Hematopoietic multipotent progenitor cell treated with erythropoietin and hydrocortisone succinate and interleukin-3 and kit ligand, for 15 days (in vitro differentiated cells): ENCODE measurements around the gene NCAPG2.
"Not testable (repeated sequence)": the region's sequence is repeated elsewhere in the genome, so short reads cannot be mapped to it uniquely, and the experiment has no call there.

Experiments
- DNase-seq: peaks from one replicate; pipeline ENCODE4 v3.0.0-alpha.2; 2015; ENCODE audit warnings: low spot score

NCAPG2 gene

GRCh38 chr7:158633055-158633956 lies 71.3 kb downstream of the NCAPG2 start:
- no peak for DNase-seq

- DNase-seq = no peak
Measured at GRCh38 chr7:158631574-158632195, 72.9 kb downstream of the NCAPG2 start.

DNA sequence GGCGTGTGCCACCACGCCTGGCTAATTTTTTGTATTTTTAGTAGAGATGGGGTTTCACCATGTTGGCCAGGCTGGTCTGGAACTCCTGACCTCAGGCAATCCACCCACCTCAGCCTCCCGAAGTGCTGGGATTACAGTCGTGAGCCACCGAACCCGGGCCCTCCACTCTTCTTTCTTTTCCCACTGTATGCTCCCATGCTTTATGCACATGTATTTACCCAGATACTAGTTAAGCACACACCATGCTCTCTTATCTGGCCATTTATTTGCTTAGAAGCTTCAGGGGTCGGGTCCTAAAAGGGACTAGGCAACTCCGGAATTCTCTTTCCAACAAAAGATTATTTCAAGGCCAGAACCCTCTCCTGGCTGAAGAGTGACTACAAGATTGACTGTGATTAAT lies 78.3 kb downstream of the NCAPG2 start:
- DNase-seq = not testable (repeated sequence)

GRCh38 chr7:158623241-158623640 lies 81.4 kb downstream of the NCAPG2 start:
- DNase-seq = no peak

DNA sequence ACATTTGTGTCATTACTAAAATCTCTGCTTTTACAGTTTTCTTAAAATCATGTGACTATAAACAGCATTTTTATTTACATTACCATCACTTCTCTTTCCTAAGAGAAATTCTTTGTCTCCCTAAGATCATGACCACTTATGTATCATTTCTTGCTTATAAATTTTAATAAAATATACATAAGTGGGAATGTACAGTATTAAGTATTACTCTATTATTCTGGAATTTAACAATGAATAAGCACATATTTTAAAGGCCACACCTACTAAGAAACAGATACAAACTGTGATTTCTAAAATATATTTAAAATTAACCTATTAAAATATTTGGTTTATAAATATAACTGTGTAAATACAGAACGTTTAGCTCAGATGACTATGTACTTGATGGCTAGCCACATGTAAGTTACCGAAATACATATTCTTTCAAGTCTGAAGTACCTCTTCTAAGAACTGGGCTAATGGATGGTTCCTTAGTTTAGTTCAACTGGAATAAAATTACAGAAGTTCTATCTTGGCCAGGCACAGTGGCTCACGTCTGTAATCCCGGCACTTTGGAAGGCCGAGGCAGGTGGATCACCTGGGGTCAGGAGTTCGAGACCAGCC lies 83.7 kb downstream of the NCAPG2 start:
- DNase-seq = no peak

DNA sequence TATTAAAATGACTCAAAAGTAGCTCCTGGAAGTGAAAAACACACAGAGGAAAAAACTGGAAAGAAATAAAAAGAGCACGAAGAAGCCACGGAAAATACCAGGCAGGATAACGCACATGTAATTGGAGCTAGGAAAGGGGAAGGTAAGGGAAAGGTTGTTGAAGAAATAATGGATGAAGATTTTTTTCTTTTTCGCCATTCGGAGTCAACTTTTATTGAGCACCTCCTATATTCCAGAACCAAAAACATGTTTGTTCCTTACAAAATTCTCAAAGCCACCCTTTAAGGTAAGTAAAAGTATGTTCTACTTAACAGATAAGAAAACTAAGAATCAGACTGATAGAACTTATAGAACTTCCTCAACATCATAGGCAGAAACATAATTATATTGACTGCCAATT lies 84.2 kb downstream of the NCAPG2 start:
- DNase-seq = no peak

DNA sequence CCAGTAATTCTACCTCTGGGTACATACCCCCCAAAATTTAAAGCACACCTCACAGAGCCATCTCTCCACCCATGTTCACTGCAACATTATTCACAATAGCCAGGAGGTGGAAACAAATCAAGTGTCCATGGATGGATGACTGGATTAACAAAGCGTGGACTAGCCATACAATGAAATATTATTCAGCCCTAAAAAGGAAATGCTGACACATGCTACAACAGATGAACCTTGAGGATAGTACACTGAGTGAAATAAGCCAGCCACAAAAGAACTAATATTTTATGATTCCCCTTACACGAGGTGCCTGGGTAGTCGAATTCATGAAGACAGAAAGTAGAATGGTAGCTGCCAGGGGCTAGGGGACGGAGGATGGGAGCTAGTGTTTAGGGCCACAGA lies 85.9 kb downstream of the NCAPG2 start:
- DNase-seq = no peak

DNA sequence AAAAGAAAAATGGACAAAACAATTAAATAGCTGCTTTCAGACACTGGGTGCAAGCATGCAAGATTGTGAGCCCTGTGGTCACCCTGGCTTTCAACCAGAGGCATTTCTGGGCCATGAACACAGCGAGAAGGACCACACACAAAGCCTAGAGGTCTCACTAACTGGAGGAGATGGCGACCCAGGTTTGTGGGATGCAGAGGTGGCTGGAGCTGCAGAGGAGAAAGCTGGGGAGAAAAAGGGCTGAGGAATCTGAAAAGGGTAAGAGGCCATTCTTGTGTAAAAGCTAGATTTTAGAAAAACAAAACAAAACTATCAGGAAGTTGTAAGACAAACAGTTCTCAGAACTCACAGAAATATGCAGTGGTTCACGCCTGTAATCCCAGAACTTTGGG lies 86.9 kb downstream of the NCAPG2 start:
- no peak for DNase-seq

DNA sequence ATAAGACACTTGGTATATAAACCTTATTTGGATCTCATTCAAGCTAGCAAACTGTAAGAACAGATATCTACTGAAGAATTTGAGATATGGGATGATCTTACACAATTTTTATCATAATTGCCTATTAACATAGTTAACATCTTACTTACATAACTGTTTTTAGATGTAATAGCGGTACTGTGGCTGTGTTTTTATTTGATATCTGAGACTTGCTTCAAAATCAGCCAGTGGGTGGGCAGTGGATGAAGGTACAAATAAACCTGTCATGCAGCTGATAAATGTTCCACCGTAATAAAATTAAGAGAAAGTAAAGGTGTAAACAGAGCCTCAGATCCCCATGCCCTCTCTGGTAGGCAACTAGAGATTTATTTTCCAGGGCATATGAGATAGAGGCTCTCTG lies 88.6 kb downstream of the NCAPG2 start:
- DNase-seq = no peak

- DNase-seq = no peak
Measured at GRCh38 chr7:158614700-158615099, 89.9 kb downstream of the NCAPG2 start.

DNA sequence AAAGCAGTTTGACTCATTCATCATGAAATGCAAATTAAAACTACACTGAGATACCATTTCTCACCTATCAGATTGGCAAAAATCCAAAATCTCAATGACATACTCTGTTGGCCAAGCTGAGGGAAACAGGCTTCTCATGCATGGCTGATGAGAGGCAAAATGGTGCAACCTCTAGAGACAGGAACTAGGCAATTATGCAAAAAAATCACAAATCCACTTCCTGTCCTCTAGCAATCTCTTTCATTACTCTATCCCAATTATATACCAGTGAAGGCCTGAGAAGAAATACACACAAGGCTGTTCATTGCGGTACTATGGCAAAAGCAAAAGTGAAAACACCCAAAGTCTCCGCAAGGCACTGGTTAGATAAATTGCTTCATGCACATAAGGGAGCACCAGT lies 91.1 kb downstream of the NCAPG2 start:
- no peak for DNase-seq

DNA sequence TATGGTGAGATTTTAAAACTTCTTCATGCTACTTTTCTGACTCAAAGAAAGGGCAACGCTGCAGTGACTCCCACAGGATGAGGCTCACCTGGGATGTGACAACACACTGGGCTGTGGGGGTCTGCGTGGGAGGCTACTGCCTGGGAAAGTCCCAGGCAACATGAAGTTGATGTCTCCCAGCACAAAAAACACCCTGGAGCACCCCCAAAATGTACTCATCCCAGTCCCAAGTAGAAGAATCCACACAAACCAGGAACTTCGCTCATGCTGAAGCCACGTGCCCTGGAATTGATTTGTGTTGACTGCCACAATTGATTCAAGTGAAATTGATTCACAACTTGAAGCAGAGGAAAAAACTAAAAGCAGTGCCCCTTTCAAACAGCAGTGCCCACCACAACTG lies 92.1 kb downstream of the NCAPG2 start:
- DNase-seq = no peak

GRCh38 chr7:158611541-158611940 lies 93.1 kb downstream of the NCAPG2 start:
- DNase-seq = no peak

DNA sequence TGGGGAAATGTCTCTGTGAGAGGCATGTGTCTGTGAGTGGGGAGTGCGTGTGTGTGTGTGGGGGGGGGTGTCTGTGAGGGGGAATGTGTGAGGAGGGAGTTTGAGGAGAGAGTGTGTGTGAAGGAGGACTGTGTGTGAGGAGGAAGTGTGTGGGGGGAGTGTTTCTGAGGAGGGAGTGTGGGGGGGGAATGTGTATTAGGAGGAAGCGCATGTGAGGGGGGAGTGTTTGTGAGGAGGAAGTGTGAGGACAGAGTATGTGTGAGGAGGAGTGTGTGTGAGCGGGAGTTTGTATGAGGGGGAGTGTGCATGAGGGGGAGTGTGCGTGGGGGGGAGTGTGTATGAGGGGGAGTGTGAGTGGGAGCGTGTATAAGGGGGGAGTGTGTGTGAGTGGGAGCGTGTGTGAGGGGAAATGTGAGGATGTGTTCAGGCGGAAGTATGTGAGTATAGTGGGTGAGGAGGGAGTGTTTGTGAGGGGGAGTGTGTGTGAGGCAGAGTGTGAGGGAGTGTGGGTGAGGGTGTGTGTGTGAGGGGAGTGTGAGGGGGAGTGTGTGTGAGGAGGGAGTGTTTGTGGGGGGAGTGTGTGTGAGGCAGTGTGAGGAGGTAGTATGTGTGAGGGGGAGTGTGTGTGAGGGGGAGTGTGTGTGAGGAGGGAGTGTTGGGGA lies 95.2 kb downstream of the NCAPG2 start:
- DNase-seq = no peak

- no peak for DNase-seq
Measured at GRCh38 chr7:158607563-158607962, 97.0 kb downstream of the NCAPG2 start.

GRCh38 chr7:158606671-158607424 lies 97.8 kb downstream of the NCAPG2 start:
- DNase-seq = no peak

DNA sequence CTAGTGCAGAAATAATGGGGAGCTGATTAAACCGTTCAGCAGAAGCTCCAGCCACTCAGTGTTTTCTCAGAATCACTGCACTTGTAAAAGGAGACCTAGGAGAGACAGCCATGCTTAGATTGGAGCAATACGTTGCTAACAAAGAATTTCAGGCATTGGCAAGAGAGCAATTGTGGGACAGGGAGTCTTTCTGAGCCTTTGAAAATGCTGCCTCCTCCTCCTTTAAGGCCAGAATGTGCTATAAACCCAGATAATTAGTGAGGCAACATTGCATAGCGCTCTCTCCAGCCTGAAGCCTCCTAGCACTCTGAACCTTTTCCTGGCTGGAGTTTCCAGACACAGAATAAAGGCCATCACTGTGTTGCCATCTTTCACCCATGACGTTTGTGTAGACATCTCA lies 98.5 kb downstream of the NCAPG2 start:
- DNase-seq = no peak

- DNase-seq = no peak
Measured at GRCh38 chr7:158603773-158604755, 100.5 kb downstream of the NCAPG2 start.

DNA sequence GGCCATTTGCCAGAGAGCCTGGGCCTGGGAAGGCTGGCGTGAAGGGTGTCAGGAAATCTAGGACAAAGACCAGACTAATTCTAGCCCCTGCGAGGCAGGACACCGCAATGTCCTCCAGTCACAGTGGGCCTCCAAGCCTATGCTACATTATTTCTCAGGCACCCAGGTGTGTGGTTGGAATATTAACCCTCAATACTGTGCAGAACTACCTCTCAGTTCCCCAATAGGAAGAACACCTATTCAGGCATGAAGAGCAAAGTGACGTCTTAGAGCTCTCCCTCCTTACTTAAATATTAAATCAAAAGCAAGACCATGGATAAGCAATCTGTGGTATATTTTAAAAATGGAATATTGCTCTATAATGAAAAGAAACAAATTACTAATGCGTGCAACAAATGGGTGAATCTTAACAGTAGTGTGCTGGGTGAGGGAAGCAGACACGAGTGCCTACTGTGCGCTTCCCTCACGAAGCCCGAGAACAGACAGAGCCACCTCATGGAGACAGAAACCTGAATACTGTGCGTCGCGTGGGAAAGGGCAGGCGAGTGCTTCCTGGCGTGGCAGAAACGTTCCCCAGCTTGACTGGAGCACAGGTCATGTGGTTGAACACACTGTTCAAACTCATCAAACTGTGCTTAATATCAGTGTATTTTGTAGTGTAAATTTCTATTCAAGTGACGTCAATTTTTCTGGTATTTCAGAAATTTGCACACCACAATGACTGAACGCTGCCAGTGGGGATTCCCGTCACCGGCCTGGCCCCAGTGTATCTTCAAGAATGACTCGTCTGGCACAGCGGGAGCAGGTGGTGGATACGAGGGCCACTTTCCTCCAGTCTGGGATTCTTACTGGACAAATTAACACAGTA lies 101.5 kb downstream of the NCAPG2 start:
- DNase-seq = no peak

DNA sequence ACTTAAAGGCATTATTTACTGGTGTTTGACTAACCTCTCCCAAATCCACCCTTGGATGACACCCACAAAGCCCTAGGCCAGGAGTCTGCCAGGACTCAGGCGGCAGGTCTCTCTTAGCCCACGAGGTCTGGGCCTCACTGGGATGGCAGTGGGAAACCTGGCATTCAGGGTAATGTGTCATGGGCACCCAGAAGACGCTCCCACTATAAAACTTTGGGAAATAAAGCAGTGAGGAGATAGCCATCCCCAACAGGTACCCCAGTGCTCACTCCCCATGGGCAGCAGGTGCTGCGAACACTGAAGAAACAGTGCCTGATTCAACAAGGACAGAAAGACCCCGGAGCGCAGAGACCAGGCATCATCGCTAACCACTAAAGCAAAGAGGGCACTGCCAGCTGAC lies 102.6 kb downstream of the NCAPG2 start:
- no peak for DNase-seq
